NT2/D1 (cell line): ENCODE measurements around the gene RNF121.

Source experiments
- YY1 ChIP-seq: IDR thresholded peaks from 2 replicates; pipeline ENCODE4 v1.6.1; 2011; ENCODE audit not compliant: insufficient read length, insufficient read depth
- ZNF274 ChIP-seq: IDR thresholded peaks from 2 replicates; pipeline ENCODE4 v1.6.1; 2011; ENCODE audit warnings: mild to moderate bottlenecking, low read depth, low read length

DNA sequence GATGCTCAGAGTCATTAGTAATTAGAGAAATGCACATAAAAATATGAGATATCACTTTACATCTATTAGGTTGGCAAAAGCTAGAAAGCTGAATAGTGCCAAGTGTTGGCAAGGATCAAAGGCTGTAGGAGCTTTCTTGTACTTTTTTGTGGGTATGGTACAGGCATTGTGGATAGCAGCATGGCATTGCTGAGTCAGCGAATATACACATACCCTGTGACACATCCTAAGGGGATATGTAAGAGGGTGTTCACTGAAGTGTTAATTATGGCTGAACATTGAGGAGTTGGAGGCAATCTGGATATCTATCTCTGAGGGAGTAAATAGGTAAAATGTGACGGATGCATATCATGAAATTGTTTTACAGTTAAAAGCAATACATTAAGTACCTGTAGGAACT, 42.8 kb downstream of the RNF121 start:
- no peak for TF ChIP-seq YY1
- no peak for TF ChIP-seq ZNF274
